SK-N-DZ (cell line): ENCODE measurements around the gene PDIA6.
A peak's percentile ranks its signal among the peaks of the same experiment; 100 is the strongest.
"Not testable (repeated sequence)": the region's sequence is repeated elsewhere in the genome, so short reads cannot be mapped to it uniquely, and the experiment has no call there.

Experiments
- DNase-seq: peaks from one replicate; pipeline ENCODE4 v3.0.0-alpha.2; 2015; ENCODE audit warnings: low spot score

Gene PDIA6

DNA sequence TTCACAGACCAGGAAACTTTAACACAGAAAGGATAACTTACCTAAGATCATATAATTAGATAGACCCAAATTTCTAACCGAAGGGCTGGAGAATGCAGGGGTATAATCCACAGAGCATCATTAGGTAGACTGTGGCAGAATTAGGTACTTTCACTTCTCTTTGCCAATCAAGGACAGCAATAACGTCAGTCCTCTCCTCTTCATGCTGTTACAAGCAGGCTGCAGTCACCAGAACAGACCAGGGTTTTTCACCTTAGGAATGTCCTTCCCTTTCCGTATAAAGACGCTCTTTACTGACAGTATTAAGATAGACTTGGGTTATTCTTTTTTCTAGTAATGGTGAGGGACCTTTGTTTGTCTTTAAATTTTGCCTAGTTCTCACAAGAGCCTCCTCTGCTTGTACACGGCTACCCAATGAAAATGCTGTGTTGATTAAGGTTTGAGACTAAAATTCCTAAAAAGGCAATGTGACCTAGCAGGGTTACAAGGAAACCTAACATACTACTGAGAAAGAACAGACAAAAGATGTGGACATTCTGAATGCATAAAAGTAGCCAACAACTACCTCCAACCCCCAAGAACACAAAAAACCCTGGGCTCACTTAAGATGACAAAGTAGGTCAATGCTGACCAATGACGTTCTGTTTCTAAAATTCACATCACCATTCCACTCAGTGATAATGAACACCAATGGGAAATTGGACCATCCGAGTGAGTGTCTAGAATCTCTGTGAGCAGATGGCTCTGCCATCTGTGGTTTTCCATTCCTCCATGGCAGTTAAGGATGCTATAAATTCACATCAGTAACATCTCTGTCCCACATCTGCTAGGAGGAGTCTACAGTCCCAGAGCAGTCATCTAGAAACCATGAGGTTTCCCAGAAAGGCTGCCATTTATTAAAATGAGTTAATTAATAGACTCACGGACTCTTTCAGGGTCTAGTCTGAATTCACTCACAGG lies 2.1 kb downstream of the PDIA6 start:
- DNase-seq: peak; percentile 39

- no peak for DNase-seq
These were observed 6.0 kb downstream of the PDIA6 start for GRCh38 chr2:10806543-10806942.

DNA sequence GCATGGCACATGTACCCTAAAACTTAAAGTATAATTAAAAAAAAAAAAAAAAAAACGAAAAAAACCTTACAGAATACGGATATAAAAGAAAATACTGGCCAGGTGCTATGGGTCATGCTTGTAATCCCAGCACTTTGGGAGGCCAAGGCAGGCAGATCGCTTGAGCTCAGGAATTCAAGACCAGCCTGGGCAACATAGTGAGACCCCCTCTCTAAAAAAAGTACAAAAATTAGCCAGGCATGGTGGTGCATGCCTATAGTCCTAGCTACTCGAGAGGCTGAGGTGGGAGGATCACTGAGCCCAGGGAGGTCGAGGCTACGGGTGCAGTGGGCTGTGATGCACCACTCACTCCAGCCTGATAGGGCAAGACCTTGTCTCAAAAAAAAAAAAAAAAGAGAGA lies 6.6 kb downstream of the PDIA6 start:
- DNase-seq: not testable (repeated sequence)

DNA sequence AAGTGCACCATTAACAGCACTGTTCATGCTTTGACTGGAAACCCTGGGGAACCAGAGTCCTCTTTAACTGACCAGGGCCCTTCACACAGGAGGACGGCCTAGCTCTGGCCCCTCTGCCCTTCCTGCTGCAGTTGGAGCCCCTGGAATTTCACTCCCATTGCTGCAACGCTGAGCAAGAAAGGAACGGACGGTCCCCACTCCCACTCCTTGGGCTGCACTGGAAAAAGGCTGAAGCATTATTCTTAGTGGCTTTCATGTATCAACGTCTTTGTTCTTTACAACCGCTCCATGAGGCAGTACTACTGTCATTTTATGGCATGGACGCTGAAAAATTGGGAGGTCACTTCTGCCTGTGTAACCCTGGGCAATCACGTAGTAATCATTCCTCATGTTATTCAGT lies 9.9 kb downstream of the PDIA6 start:
- no peak for DNase-seq

DNA sequence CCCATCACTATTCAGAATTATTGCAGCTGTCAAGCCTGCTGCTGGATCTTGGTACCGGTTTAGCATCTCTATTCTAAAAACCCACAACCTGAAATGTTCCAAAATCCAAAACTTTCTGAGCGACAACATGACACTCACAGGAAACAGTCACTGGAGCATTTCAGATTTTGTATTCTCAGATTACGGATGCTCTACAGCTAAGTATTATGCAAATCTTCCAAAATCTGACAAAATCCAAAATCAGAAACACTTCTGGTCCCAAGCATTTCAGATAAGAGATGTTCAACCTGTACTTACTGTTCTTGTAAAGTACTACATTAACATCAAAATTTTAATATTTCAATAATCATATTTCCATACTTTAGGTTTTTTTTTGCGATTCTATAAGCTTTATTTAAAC lies 12.4 kb downstream of the PDIA6 start:
- DNase-seq: no peak

GRCh38 chr2:10798783-10799182 lies 13.8 kb downstream of the PDIA6 start:
- DNase-seq: no peak

DNA sequence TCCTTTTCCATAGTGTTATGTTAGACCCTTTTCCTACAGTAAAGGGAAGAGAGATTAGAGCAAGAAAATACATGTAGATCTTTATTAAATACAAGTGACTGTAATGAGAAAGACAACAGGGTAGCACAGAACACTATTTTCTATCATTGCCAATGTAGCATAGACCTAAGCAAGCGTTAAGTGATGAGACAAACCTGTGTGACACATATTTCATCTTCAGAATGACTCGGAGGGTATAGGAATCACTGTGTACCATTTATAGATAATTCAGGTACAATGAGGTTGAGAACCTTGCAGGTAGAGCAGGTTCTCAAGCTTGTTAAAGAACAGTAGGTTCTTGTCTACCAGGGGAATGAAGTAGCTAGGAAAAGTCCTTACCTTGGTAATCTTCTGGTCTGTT lies 15.9 kb downstream of the PDIA6 start:
- no peak for DNase-seq

GRCh38 chr2:10795508-10796046 lies 17.0 kb downstream of the PDIA6 start:
- DNase-seq: no peak

DNA sequence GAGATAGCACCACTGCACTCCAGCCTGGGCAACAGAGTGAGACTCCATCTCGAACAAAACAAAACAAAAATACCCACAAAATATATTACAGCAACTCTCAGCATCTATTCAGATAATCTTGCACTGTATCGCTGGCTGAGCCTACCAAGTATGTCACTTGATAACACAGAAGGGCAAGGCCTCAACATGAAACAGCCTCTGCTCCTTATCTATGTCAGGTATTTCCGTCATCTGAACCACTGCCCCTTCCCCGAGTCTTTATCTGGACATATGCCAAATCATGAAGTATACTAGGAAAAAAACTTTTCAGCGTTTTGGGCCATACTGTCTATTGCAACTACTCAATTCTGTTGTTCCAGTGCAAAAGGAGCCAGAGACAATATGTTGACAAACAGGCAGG lies 17.7 kb downstream of the PDIA6 start:
- no peak for DNase-seq

- no peak for DNase-seq
These were observed 18.8 kb downstream of the PDIA6 start for GRCh38 chr2:10793816-10794215.

DNA sequence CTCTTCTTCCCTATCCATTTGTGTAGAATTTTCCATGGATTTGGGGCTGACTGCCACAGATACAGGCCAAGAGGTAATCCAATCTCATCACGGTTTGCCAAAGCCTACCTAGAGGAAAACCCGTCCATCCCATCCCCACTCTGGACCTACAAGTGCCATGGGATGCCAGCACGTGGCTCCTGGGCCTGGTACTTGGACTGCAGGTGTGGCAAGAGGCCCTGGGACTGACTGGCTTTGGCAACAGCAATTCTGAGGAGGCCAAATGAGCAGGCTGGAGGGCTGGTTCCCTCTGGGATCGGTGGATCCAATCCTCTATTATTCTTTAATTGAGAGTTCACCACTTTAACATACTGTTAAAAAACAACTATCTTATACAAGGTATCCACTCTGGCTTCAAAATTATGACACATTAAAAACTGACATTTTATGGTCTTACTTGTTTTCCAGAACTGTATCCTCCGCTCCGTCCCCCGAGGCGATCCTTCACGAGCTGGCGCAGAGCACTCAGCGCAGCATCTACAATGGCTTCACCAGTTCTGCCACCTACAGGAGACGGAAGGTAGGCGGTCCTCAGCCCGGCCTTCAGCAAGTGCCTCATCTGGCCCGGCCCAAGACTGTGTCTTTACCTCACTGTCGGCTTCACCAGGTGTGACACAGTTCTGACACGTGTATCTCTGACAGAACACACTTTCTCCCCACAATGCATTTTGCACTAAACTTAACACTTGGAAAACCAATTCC lies 19.8 kb downstream of the PDIA6 start:
- no peak for DNase-seq

GRCh38 chr2:10792001-10792634 lies 20.5 kb downstream of the PDIA6 start:
- DNase-seq: no peak

DNA sequence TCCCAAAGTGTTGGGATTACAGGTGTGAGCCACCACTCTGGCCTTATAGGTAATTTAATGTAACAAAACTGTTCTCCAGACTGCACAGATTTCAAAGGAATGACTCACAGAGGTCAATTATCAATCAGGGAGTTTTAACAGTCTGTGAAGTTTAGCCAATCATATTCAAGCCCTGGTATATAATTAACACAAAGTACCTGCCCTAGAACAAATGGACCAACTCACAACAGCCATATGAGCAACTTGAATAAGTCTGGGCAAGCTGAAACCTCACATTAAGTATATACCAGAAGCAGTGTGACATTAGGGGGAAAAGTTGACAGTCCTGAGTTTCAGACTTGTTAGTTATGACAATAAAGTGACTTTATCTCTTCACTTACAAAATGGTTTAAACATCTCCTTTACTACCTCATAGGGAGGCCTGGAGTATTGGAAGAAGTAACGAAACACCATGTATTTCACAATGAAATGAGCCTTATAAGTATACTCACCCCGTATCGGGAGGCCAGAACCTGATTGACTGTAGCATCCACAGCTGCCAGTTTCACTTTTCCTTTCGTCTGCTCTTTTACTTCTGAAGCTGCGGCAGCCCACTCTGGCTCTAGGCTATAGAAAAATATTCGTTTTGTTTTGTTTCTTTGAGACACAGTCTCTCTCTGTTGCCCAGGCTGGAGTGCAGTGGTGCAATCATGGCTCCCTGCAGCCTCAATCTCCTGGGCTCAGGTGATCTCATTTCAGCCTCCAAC lies 22.2 kb downstream of the PDIA6 start:
- no peak for DNase-seq

DNA sequence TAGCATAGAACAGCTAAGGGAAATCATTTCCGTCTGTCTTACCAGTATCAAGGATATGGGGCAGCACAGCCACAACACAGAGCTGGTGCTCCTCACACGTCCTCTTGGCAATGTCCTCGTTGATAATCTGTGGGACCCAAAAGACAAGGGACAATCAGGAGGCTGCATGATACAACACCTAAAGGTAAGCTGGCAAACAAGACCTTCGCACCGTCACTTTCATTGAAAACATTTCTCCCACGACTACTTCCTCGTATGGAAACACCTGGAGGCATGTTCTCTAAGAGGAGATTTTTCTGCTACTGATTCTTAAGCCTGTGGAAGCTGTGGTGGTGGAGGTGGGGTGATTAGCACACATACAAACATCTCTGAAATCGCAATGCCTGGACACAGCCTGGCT lies 23.7 kb downstream of the PDIA6 start:
- no peak for DNase-seq

DNA sequence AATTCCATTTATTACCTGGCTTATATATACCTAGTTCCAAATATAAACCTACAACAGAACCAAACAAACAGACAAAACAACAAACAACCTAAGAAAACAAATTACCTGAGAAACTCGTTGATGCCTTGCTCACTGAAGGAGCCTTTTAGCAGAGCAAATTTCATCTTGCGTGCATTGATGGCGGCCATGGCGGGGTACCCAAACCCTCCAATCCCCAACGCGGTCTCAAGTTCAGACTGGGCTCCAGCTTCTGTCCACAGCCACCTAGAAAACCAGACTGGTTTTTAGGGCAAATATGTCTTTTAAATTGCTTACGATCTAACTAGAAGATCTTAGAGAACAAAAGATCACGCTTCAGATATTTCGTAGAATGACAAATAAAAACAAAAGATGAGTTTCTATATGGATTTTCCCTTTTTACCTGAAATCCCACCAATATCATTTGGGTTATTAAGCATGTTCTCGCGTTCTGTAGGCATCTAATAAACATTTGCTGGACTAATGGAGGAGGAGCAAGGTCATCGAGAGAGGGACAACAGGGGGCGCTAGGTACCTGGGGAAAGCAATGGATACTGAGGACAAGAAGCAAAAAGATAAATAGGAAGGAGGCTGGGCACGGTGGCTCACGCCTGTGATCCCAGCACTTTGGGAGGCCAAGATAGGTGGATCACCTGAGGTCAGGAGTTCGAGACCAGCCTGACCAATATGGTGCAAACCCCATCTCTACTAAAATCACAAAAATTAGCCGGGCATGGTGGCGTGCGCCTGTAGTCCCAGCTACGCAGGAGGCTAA lies 25.2 kb downstream of the PDIA6 start:
- DNase-seq: no peak

- DNase-seq: no peak
These were observed 26.2 kb downstream of the PDIA6 start for GRCh38 chr2:10786240-10786982.

DNA sequence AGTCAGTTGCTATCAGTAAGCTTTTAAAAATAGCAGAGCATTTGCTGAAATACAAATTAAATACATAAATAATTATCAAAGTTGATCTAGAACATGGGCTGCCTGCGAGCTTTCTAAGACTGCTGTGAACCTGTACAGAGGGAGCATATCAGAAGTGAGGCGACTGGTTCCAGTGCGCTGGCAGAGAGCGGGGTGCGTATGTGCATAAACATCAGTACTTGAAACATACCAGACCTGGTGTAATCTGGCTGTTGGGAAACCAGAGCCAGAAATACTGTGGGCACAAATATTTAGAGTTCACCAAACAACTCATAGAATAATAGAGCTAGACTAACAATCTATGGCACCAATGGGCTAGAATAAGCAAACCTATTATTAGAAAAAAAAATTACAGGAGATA lies 27.3 kb downstream of the PDIA6 start:
- DNase-seq: no peak

DNA sequence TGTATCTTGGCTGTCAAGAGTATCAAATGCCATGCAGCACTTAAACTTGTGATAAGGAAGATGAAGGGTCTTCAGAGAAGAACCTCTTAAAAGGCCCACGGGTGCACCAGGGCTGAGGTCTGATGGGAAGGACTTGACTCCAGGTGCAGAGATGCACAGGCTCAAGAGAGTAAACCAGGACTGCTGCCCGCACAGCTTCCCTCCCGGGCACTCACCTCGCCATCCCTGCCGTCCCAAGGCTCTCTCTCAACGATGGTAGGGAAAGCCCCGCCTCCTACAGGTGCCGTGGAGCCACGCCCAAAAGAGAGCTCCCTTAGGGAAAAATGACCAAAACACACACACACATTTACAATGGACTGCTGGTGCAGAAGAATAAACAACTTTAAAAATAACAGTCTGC lies 27.9 kb downstream of the PDIA6 start:
- DNase-seq: no peak

DNA sequence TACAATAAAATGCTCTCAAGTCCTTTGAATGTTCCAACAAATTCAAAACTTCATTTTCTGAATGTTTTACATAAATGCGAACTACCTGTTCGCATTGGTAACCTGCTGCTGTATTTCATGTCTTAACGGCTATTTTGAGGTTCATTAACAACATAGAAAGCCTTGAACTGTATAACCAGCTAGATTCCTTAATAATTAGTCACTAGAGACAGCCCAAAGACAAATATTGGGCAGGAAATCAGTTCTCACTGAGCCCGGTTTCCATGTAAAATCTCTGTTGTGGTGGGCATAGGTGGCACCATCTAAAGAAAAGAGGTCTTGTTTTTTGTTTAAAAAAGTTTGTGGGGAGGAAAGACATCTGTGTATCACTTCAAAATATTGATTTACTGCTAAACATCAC lies 29.2 kb downstream of the PDIA6 start:
- no peak for DNase-seq

DNA sequence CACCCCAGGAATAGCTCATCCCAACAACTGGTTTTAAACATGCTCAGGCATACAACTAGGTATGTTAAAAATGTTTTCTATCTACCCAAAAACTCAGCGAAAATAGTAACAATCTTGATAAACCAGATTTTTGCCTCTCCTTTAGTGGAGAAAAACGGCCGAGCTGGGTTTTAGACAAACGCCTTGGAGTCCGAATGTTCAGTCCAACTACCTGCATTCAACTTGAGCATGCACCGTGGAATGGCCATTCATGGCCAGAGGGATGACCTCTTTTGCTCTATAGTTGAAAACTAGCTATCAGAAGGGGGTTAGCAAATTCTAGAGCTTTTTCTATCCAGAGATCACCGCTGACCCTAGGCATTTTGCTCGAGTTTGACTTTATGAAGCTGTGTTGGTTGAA lies 30.8 kb downstream of the PDIA6 start:
- DNase-seq: no peak
